GM03348 (cell line): ENCODE data around the gene CDX2.
A peak's percentile ranks its signal among the peaks of the same experiment; 100 is the strongest.
"Not testable (repeated sequence)": the region's sequence is repeated elsewhere in the genome, so short reads cannot be mapped to it uniquely, and the experiment has no call there.

Experiments
- DNase-seq: peaks from one replicate; pipeline ENCODE4 v3.0.0; 2012; ENCODE audit warnings: low spot score

CDX2 gene

GRCh38 chr13:27969082-27969865 lies at the start of gene CDX2:
Gene CDX2 (minus strand): TSS chr13:27969315. CDS start chr13:27969006, 309 bp downstream.
- DNase-seq: no peak

GRCh38 chr13:28014301-28014700 lies 45.2 kb upstream of the CDX2 start:
- no peak for DNase-seq

GRCh38 chr13:28013482-28013881 lies 44.4 kb upstream of the CDX2 start:
- DNase-seq: no peak

GRCh38 chr13:28012896-28013295 lies 43.8 kb upstream of the CDX2 start:
- DNase-seq: no peak

GRCh38 chr13:28012383-28012782 lies 43.3 kb upstream of the CDX2 start:
- DNase-seq: no peak

GRCh38 chr13:28010046-28010445 lies 40.9 kb upstream of the CDX2 start:
- DNase-seq: no peak

GRCh38 chr13:28005016-28005415 lies 35.9 kb upstream of the CDX2 start:
- DNase-seq: not testable (repeated sequence)

- DNase-seq: no peak
Measured at GRCh38 chr13:28002886-28003698, 34.0 kb upstream of the CDX2 start.

- no peak for DNase-seq
Measured at GRCh38 chr13:28001837-28002473, 32.8 kb upstream of the CDX2 start.

- no peak for DNase-seq
Measured at GRCh38 chr13:28001049-28001448, 31.9 kb upstream of the CDX2 start.

- DNase-seq: no peak
Measured at GRCh38 chr13:28000567-28000966, 31.5 kb upstream of the CDX2 start.

- DNase-seq: peak; percentile 43
Measured at GRCh38 chr13:27997904-27998522, 28.9 kb upstream of the CDX2 start.

- no peak for DNase-seq
Measured at GRCh38 chr13:27991881-27992280, 22.8 kb upstream of the CDX2 start.

GRCh38 chr13:27988520-27988919 lies 19.4 kb upstream of the CDX2 start, which contains the start of gene URAD:
Gene URAD (minus strand): TSS chr13:27988693. CDS start chr13:27988637, 56 bp downstream.
- no peak for DNase-seq

GRCh38 chr13:27985600-27985999 lies 16.5 kb upstream of the CDX2 start:
- DNase-seq: no peak

GRCh38 chr13:27982361-27982760 lies 13.2 kb upstream of the CDX2 start:
- DNase-seq: no peak

- no peak for DNase-seq
Measured at GRCh38 chr13:27981006-27981708, 12.0 kb upstream of the CDX2 start.

GRCh38 chr13:27980280-27980998 lies 11.3 kb upstream of the CDX2 start:
- no peak for DNase-seq

- DNase-seq: no peak
Measured at GRCh38 chr13:27979765-27980279, 10.7 kb upstream of the CDX2 start.

- DNase-seq: no peak
Measured at GRCh38 chr13:27979001-27979643, 10.0 kb upstream of the CDX2 start.
